HEK293 (cell line): ENCODE measurements around the gene SUPT3H.

ENCODE experiments used
- CTCF ChIA-PET: fragments of 350-600 bp; formaldehyde crosslinking; extraction: SDS; loops from one replicate; lab custom pipeline; 2021; ENCODE audit warnings: antibody characterized with exemption; lab: Yijun Ruan, JAX
- POLR2A ChIA-PET: fragments of 300-600 bp; formaldehyde crosslinking; extraction: SDS; loops from one replicate; lab custom pipeline; 2020; ENCODE audit warnings: antibody characterized with exemption, inconsistent platforms; lab: Yijun Ruan, JAX
- H3K27ac ChIP-seq: fragments of 200-500 bp; sonication (Bioruptor generic); 2 replicates; pipeline ENCODE4 v1.5.1; 2014; ENCODE audit warnings: low read depth, low read length, control low read depth, inconsistent platforms; ENCODE audit errors: extremely low read depth
- H3K36me3 ChIP-seq, 2 experiments: fragments of 200-500 bp in 1 of 2; sonication (Bioruptor generic) in 1 of 2; 1 replicate in 1 of 2; 2 replicates in 1 of 2; pipeline ENCODE4 v1.5.1; 2014 to 2017; ENCODE audit warnings: inconsistent platforms in 2 of 2, low read length in 2 of 2; ENCODE audit not compliant: control insufficient read depth in 2 of 2, insufficient read depth in 1 of 2
- H3K4me1 ChIP-seq: fragments of 200-500 bp; sonication (Bioruptor generic); 2 replicates; pipeline ENCODE4 v1.5.1; 2014; ENCODE audit warnings: mild to moderate bottlenecking, low read length, inconsistent platforms; ENCODE audit not compliant: control insufficient read depth, insufficient read depth
- H3K4me3 ChIP-seq: 2 replicates; pipeline ENCODE4 v1.5.1; 2011; ENCODE audit warnings: low read depth, mild to moderate bottlenecking, control low read depth, low read length, moderate library complexity
- H3K9me3 ChIP-seq: fragments of 200-500 bp; sonication (Bioruptor generic); 2 replicates; pipeline ENCODE4 v1.5.1; 2014; ENCODE audit warnings: low read depth, low read length, inconsistent platforms; ENCODE audit not compliant: control insufficient read depth, insufficient read depth
- BCL11B ChIP-seq: fragments of 450-650 bp; formaldehyde crosslinking; IDR thresholded peaks from 2 replicates; pipeline ENCODE4 v1.5.1; 2016; ENCODE audit warnings: low read depth, missing biosample characterization, missing genetic modification characterization
- ELK4 ChIP-seq: IDR thresholded peaks from 2 replicates; pipeline ENCODE4 v1.6.1; 2011; ENCODE audit warnings: mild to moderate bottlenecking, low read depth, low read length, borderline replicate concordance
- KLF10 ChIP-seq: fragments of 450-650 bp; IDR thresholded peaks from 2 replicates; pipeline ENCODE4 v1.5.1; 2018; ENCODE audit warnings: missing biosample characterization, mild to moderate bottlenecking, missing genetic modification characterization
- KLF17 ChIP-seq: fragments of 450-650 bp; formaldehyde crosslinking; IDR thresholded peaks from 2 replicates; pipeline ENCODE4 v1.5.1; 2016; ENCODE audit warnings: missing biosample characterization, missing genetic modification characterization
- PRDM10 ChIP-seq: fragments of 450-650 bp; formaldehyde crosslinking; IDR thresholded peaks from 2 replicates; pipeline ENCODE4 v1.5.1; 2016; ENCODE audit warnings: missing biosample characterization, missing genetic modification characterization
- SETDB1 ChIP-seq: IDR thresholded peaks from one replicate; pipeline ENCODE4 v1.6.1; 2017; ENCODE audit warnings: mild to moderate bottlenecking, low read length, moderate library complexity, mixed read lengths; ENCODE audit not compliant: insufficient read length
- SP2 ChIP-seq: fragments of 450-650 bp; formaldehyde crosslinking; IDR thresholded peaks from 2 replicates; pipeline ENCODE4 v1.5.1; 2016; ENCODE audit warnings: missing biosample characterization, missing genetic modification characterization
- ZBTB1 ChIP-seq: fragments of 450-650 bp; formaldehyde crosslinking; IDR thresholded peaks from 2 replicates; pipeline ENCODE4 v1.5.1; 2016; ENCODE audit warnings: missing biosample characterization, missing genetic modification characterization
- ZFHX2 ChIP-seq: fragments of 450-650 bp; formaldehyde crosslinking; conservative IDR thresholded peaks from 2 replicates; pipeline ENCODE4 v1.5.1; 2016; ENCODE audit warnings: missing biosample characterization, missing genetic modification characterization
- ZNF169 ChIP-seq: fragments of 450-650 bp; formaldehyde crosslinking; IDR thresholded peaks from 2 replicates; pipeline ENCODE4 v1.5.1; 2016; ENCODE audit warnings: missing biosample characterization, missing genetic modification characterization
- ZNF175 ChIP-seq: fragments of 450-650 bp; formaldehyde crosslinking; IDR thresholded peaks from 2 replicates; pipeline ENCODE4 v1.5.1; 2016; ENCODE audit warnings: missing biosample characterization, missing genetic modification characterization
- ZNF239 ChIP-seq: fragments of 450-650 bp; formaldehyde crosslinking; IDR thresholded peaks from 2 replicates; pipeline ENCODE4 v1.5.1; 2016; ENCODE audit warnings: missing biosample characterization, missing genetic modification characterization
- ZNF302 ChIP-seq: fragments of 450-650 bp; formaldehyde crosslinking; IDR thresholded peaks from 2 replicates; pipeline ENCODE4 v1.5.1; 2016; ENCODE audit warnings: missing biosample characterization, missing genetic modification characterization, low read depth
- ZNF354C ChIP-seq: fragments of 450-650 bp; formaldehyde crosslinking; IDR thresholded peaks from 2 replicates; pipeline ENCODE4 v1.5.1; 2016; ENCODE audit warnings: missing biosample characterization, missing genetic modification characterization, low read depth, borderline replicate concordance
- ZNF548 ChIP-seq: fragments of 450-650 bp; formaldehyde crosslinking; IDR thresholded peaks from 2 replicates; pipeline ENCODE4 v1.5.1; 2016; ENCODE audit warnings: missing biosample characterization, missing genetic modification characterization
- ZNF621 ChIP-seq: fragments of 450-650 bp; formaldehyde crosslinking; IDR thresholded peaks from 2 replicates; pipeline ENCODE4 v1.5.1; 2017; ENCODE audit warnings: missing biosample characterization, missing genetic modification characterization
- ZNF629 ChIP-seq: fragments of 450-650 bp; formaldehyde crosslinking; IDR thresholded peaks from 2 replicates; pipeline ENCODE4 v1.5.1; 2017; ENCODE audit warnings: missing biosample characterization, missing genetic modification characterization
- ZNF639 ChIP-seq: fragments of 450-650 bp; formaldehyde crosslinking; IDR thresholded peaks from 2 replicates; pipeline ENCODE4 v1.5.1; 2016; ENCODE audit warnings: missing biosample characterization, missing genetic modification characterization
- ZNF701 ChIP-seq: fragments of 450-650 bp; formaldehyde crosslinking; IDR thresholded peaks from 2 replicates; pipeline ENCODE4 v1.5.1; 2016; ENCODE audit warnings: missing biosample characterization, missing genetic modification characterization
- ZNF791 ChIP-seq: fragments of 450-650 bp; formaldehyde crosslinking; IDR thresholded peaks from 2 replicates; pipeline ENCODE4 v1.5.1; 2016; ENCODE audit warnings: missing biosample characterization, missing genetic modification characterization

Gene SUPT3H

GRCh38 chr6:44854712-44855443 lies 522.9 kb downstream of the SUPT3H start:
- no peaks in the 10 kb centered on the region for H3K36me3 ChIP-seq
- CTCF ChIA-PET, result interaction anchor here (0.8 to 1.4 kb wide), 2 partner anchors 16 to 31 kb away, joined by 4 read pairs; no protein-coding TSS in a partner anchor
- H3K9me3 ChIP-seq, result no peaks in the 10 kb centered on the region
- POLR2A ChIA-PET, result no interaction called here
- H3K27ac ChIP-seq, result no peak overlapping the region
- TF ChIP-seq ZFHX2 (tag by site-specific recombination) (no peak), ELK4 (no peak), KLF17 (tag by site-specific recombination) (no peak)
- H3K4me3 ChIP-seq, result no peak overlapping the region
- peaks cover 10% of the 10 kb centered on the region; the same call in 1 of the 2 replicates for H3K4me1 ChIP-seq

- H3K27ac ChIP-seq, result no peak overlapping the region
- H3K4me1 ChIP-seq, result peaks cover 4% of the 10 kb centered on the region; the same call in 1 of the 2 replicates
- ChIA-PET CTCF (no interaction called here), POLR2A (no interaction called here)
- H3K36me3 ChIP-seq, result no peaks in the 10 kb centered on the region
- H3K9me3 ChIP-seq, result no peaks in the 10 kb centered on the region
- no peak overlapping the region for H3K4me3 ChIP-seq
- TF ChIP-seq ZNF629 (no peak), ZNF621 (tag by site-specific recombination) (no peak), ZNF354C (tag by site-specific recombination) (no peak), ZNF169 (tag by site-specific recombination) (no peak)
Measured at GRCh38 chr6:44851176-44851575, 526.6 kb downstream of the SUPT3H start.

- H3K36me3 ChIP-seq, result no peaks in the 10 kb centered on the region
- H3K9me3 ChIP-seq, result no peaks in the 10 kb centered on the region
- TF ChIP-seq SP2, result no peak
- H3K27ac ChIP-seq, result no peak overlapping the region
- ChIA-PET CTCF (no interaction called here), POLR2A (no interaction called here)
- peaks cover 4% of the 10 kb centered on the region; the same call in 1 of the 2 replicates for H3K4me1 ChIP-seq
- no peak overlapping the region for H3K4me3 ChIP-seq
Measured at GRCh38 chr6:44850312-44850711, 527.4 kb downstream of the SUPT3H start.

- no peak overlapping the region for H3K4me3 ChIP-seq
- no peak overlapping the region for H3K27ac ChIP-seq
- no peaks in the 10 kb centered on the region for H3K36me3 ChIP-seq
- H3K9me3 ChIP-seq, result no peaks in the 10 kb centered on the region
- ChIA-PET CTCF (no interaction called here), POLR2A (interaction anchor here (0.7 kb wide), 1 partner anchor 9 kb away, joined by 3 read pairs; no protein-coding TSS in a partner anchor)
- peaks cover 1% of the 10 kb centered on the region; the same call in 1 of the 2 replicates for H3K4me1 ChIP-seq
- TF ChIP-seq ZBTB1 (tag by site-specific recombination), result no peak
- no peak for TF ChIP-seq ZNF302 (tag by site-specific recombination)
- no peak for TF ChIP-seq ZNF701
- TF ChIP-seq ZNF175, result no peak
- TF ChIP-seq ZNF791 (tag by site-specific recombination), result no peak
- no peak for TF ChIP-seq KLF10 (tag by site-specific recombination)
- TF ChIP-seq ZNF239, result no peak
- no peak for TF ChIP-seq ZNF639 (tag by site-specific recombination)
- TF ChIP-seq SETDB1, result no peak
- no peak for TF ChIP-seq ZNF548 (tag by site-specific recombination)
- TF ChIP-seq PRDM10 (tag by site-specific recombination), result no peak
- TF ChIP-seq BCL11B (tag by site-specific recombination), result no peak
Measured at GRCh38 chr6:44849806-44850205, 527.9 kb downstream of the SUPT3H start.
